Mammary epithelial cell (primary cell): ENCODE results near the gene SLCO3A1.

Experiments used
- EZH2 ChIP-seq: IDR thresholded peaks from 2 replicates; pipeline ENCODE4 v1.6.1; 2012; ENCODE audit warnings: low read length, inconsistent platforms, borderline replicate concordance
- TF ChIP-seq, protein P1 (sequence below), 2 donors: IDR thresholded peaks in 1 of 2; conservative IDR thresholded peaks in 1 of 2; 2 replicates each; pipeline ENCODE4 v1.5.1; 2011 to 2012; ENCODE audit warnings: inconsistent platforms in 2 of 2, low read length in 2 of 2, mild to moderate bottlenecking in 2 of 2, control low read depth in 1 of 2, low read depth in 1 of 2; ENCODE audit not compliant: insufficient read depth in 1 of 2; ENCODE audit errors: extremely low read depth in 1 of 2

DNA sequence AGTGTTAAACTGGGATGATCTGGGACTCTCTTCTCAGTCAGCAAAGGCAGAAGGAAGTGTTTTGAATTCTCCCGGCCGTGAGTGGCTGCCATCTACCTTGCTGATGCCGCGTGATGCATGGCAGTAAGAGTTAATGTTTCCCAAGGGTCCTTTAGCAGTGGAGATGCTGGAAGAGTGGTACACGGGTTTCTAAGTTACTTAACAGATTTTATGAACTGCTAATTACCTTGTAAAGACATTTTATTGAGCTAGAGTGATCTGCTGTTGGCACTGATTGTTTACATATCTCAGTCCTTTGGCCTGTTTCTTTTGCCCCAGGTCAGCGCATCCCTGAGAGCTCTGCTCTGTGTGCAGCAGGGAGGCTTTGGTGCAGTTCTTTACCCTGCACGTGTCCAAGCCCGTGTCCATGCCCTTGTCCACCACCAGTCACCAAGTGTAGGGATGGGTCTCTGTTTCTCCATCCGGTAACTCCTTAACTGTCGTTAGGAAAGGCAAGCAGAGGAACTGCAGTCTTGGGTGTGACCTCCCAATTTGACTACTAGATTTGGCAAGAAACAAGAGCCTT, 172.3 kb downstream of the SLCO3A1 start:
- TF ChIP-seq, protein P1, sequence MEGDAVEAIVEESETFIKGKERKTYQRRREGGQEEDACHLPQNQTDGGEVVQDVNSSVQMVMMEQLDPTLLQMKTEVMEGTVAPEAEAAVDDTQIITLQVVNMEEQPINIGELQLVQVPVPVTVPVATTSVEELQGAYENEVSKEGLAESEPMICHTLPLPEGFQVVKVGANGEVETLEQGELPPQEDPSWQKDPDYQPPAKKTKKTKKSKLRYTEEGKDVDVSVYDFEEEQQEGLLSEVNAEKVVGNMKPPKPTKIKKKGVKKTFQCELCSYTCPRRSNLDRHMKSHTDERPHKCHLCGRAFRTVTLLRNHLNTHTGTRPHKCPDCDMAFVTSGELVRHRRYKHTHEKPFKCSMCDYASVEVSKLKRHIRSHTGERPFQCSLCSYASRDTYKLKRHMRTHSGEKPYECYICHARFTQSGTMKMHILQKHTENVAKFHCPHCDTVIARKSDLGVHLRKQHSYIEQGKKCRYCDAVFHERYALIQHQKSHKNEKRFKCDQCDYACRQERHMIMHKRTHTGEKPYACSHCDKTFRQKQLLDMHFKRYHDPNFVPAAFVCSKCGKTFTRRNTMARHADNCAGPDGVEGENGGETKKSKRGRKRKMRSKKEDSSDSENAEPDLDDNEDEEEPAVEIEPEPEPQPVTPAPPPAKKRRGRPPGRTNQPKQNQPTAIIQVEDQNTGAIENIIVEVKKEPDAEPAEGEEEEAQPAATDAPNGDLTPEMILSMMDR (conservative IDR thresholded peaks at IDR 0.05 in 1 of 2, IDR thresholded peaks at IDR 0.05 in 1 of 2; ENCODE audit: extremely low read depth in 1 of 2, insufficient read depth in 1 of 2, low read depth in 1 of 2, low read length in 2 of 2): no peak
- no peak for TF ChIP-seq EZH2
